Endodermal cell (in vitro differentiated cells): Measurements from ENCODE around the gene LBH. TPM values are rescaled to one million over a fixed set of nuclear protein-coding genes. Genes with fewer than 3 reads are reported as not detected.
A peak's percentile ranks its signal among the peaks of the same experiment; 100 is the strongest.

Experiments used
- DNase-seq: peaks from one replicate; pipeline ENCODE4 v3.0.0-alpha.2; 2017
- H3K27ac ChIP-seq: 2 replicates; pipeline ENCODE4 v1.5.1; 2013; ENCODE audit warnings: mild to moderate bottlenecking, low read depth, low read length, moderate library complexity
- H3K27me3 ChIP-seq: 2 replicates; pipeline ENCODE4 v1.6.1; 2013; ENCODE audit warnings: mild to moderate bottlenecking, low read length, moderate library complexity; ENCODE audit not compliant: insufficient read depth, control insufficient read depth, poor library complexity, severe bottlenecking
- H3K36me3 ChIP-seq: 2 replicates; pipeline ENCODE4 v1.7.0; 2013; ENCODE audit warnings: mild to moderate bottlenecking, low read length, moderate library complexity; ENCODE audit not compliant: control insufficient read depth, insufficient read depth
- H3K4me1 ChIP-seq: one replicate; pipeline ENCODE4 v1.7.0; 2013; ENCODE audit warnings: low read length; ENCODE audit not compliant: control insufficient read depth, insufficient read depth
- H3K4me3 ChIP-seq: 2 replicates; pipeline ENCODE4 v1.5.1; 2013; ENCODE audit warnings: mild to moderate bottlenecking, low read length, moderate library complexity
- H3K9ac ChIP-seq: 2 replicates; pipeline ENCODE4 v1.6.1; 2013; ENCODE audit warnings: mild to moderate bottlenecking, low read length, moderate library complexity; ENCODE audit not compliant: poor library complexity, severe bottlenecking; ENCODE audit errors: extremely low read depth
- H3K9me3 ChIP-seq: 2 replicates; pipeline ENCODE4 v1.6.1; 2013; ENCODE audit warnings: mild to moderate bottlenecking, low read length, moderate library complexity; ENCODE audit not compliant: control insufficient read depth
- H3K27ac Mint-ChIP-seq: 2 replicates; pipeline ENCODE4 v1.8.0; 2020; ENCODE audit warnings: mixed read lengths
- H3K27me3 Mint-ChIP-seq: 2 replicates; pipeline ENCODE4 v1.8.0; 2021; ENCODE audit warnings: mild to moderate bottlenecking, mixed read lengths; ENCODE audit not compliant: insufficient read depth
- H3K36me3 Mint-ChIP-seq: 2 replicates; pipeline ENCODE4 v1.8.0; 2020; ENCODE audit warnings: low read depth, mixed read lengths
- H3K4me1 Mint-ChIP-seq: 2 replicates; pipeline ENCODE4 v1.8.0; 2020; ENCODE audit warnings: mixed read lengths
- H3K4me3 Mint-ChIP-seq: 2 replicates; pipeline ENCODE4 v1.8.0; 2020; ENCODE audit warnings: mild to moderate bottlenecking, moderate library complexity, mixed read lengths
- H3K9me3 Mint-ChIP-seq: 2 replicates; pipeline ENCODE4 v1.8.0; 2020; ENCODE audit warnings: mild to moderate bottlenecking, mixed read lengths
- CTCF ChIP-seq: fragments of 200-600 bp; sonication (generic); conservative IDR thresholded peaks from 2 replicates; pipeline ENCODE4 v1.5.0; 2021; ENCODE audit warnings: antibody characterized with exemption, mild to moderate bottlenecking
- WGBS, 2 experiments: methylation state at CpG; one replicate each; pipeline versions ENCODE4 v1.1.5 to v1.1.7; 2013; ENCODE audit warnings: missing lambda C conversion rate in 2 of 2, mixed read lengths in 1 of 2; ENCODE audit not compliant: insufficient coverage in 1 of 2, insufficient read length in 1 of 2; 5-methylcytosine and 5-hydroxymethylcytosine counted together
- total RNA-seq, 2 donors: library from RNA; stranded (reverse); fragmentation: NEBNext Ultra II Directional in 1 of 2; extraction: Animal tissue kit (Norgen Biotek cat#: 25700) in 1 of 2; gene quantifications; 2 replicates in 1 of 2; 3 replicates in 1 of 2; pipeline ENCODE4 v1.2.1, GENCODE V29; 2021

The LBH gene
- total RNA-seq, 2 donors from 2014 or later, result 48.0 to 50.0 TPM

GRCh38 chr2:30280596-30281434 lies 49.5 kb downstream of the LBH start:
- Mint-ChIP-seq H3K27ac (no peak overlapping the region), H3K9me3 (peaks cover 2% of the 10 kb centered on the region), H3K36me3 (no peaks in the 10 kb centered on the region), H3K4me3 (no peak overlapping the region), H3K27me3 (no peaks in the 10 kb centered on the region), H3K4me1 (peaks cover 11% of the 10 kb centered on the region)
- no peak for TF ChIP-seq CTCF
- H3K9ac ChIP-seq, result no peak overlapping the region
- no peaks in the 10 kb centered on the region for H3K36me3 ChIP-seq
- no peaks in the 10 kb centered on the region for H3K9me3 ChIP-seq
- no peak overlapping the region for H3K27ac ChIP-seq
- H3K4me3 ChIP-seq, result no peak overlapping the region
- no peaks in the 10 kb centered on the region for H3K27me3 ChIP-seq
- H3K4me1 ChIP-seq, result no peaks in the 10 kb centered on the region
- peak; percentile 41 for DNase-seq
- 88 to 94% methylated on average over 7 to 8 of the region's 8 CpGs for WGBS, 2 experiments

GRCh38 chr2:30282081-30282480 lies 50.7 kb downstream of the LBH start:
- WGBS, 2 experiments, result 94 to 100% methylated on average over 1 to 6 of the region's 6 CpGs
- Mint-ChIP-seq H3K27me3 (no peaks in the 10 kb centered on the region), H3K4me3 (no peak overlapping the region), H3K9me3 (peaks cover 3% of the 10 kb centered on the region), H3K27ac (no peak overlapping the region), H3K4me1 (peaks cover 19% of the 10 kb centered on the region), H3K36me3 (no peaks in the 10 kb centered on the region)
- H3K4me3 ChIP-seq, result no peak overlapping the region
- H3K36me3 ChIP-seq, result no peaks in the 10 kb centered on the region
- DNase-seq, result peak; percentile 18
- H3K9ac ChIP-seq, result no peak overlapping the region
- H3K9me3 ChIP-seq, result no peaks in the 10 kb centered on the region
- H3K27me3 ChIP-seq, result no peaks in the 10 kb centered on the region
- no peak for TF ChIP-seq CTCF
- peaks cover 3% of the 10 kb centered on the region for H3K4me1 ChIP-seq
- H3K27ac ChIP-seq, result no peak overlapping the region

GRCh38 chr2:30282721-30283120 lies 51.4 kb downstream of the LBH start:
- no peak overlapping the region for H3K27ac Mint-ChIP-seq
- TF ChIP-seq CTCF, result no peak
- H3K9me3 Mint-ChIP-seq, result peaks cover 3% of the 10 kb centered on the region
- peak; percentile 29 for DNase-seq
- H3K27me3 ChIP-seq, result no peaks in the 10 kb centered on the region
- H3K4me3 Mint-ChIP-seq, result no peak overlapping the region
- H3K27ac ChIP-seq, result no peak overlapping the region
- H3K4me3 ChIP-seq, result no peak overlapping the region
- no peaks in the 10 kb centered on the region for H3K36me3 ChIP-seq
- H3K4me1 ChIP-seq, result peaks cover 5% of the 10 kb centered on the region
- no peaks in the 10 kb centered on the region for H3K27me3 Mint-ChIP-seq
- H3K9me3 ChIP-seq, result no peaks in the 10 kb centered on the region
- H3K9ac ChIP-seq, result no peak overlapping the region
- H3K36me3 Mint-ChIP-seq, result no peaks in the 10 kb centered on the region
- 93 to 100% methylated on average over 2 to 4 of the region's 4 CpGs for WGBS, 2 experiments
- peaks cover 25% of the 10 kb centered on the region for H3K4me1 Mint-ChIP-seq
